ENCODE measurements around the gene PRKAG1.
A peak's percentile ranks its signal among the peaks of the same experiment; 100 is the strongest.

Gene PRKAG1

DNA sequence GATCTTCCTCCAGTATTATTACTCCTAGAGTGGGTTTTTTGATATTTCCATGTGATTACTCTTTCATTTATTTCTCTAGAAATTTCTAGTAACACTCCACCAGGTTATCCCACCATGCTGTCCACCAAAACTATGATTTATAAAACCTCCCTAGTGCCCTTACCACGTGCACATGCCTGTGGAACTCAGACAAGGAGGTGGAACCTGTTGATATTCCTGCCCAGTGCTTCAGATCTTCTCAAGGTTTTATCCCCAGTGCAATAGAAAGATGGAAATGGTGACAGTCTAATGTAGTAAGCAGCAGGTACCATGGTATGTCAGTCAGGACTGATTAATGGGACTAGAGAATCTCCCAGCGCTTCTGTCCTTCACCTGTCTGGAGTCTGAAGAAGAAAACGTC lies 57.7 kb downstream of the PRKAG1 start:
- no peak for DNase-seq

DNA sequence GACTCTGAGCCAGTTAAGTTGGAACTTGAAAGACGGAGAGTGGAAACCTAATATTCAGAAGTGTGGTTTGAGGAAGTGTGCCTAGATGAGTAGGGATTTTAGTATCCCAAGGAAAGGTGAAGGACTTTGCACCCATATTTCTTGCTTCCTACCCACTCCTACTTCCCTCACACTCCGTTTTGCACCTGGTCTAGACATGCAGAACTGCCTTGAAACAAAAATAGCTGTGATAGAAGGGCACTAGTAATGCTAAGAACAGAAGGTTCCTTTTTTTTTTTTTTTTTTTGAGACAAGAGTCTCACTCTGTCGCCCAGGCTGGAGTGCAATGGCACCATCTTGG lies 60.6 kb downstream of the PRKAG1 start:
- no peak for DNase-seq

DNA sequence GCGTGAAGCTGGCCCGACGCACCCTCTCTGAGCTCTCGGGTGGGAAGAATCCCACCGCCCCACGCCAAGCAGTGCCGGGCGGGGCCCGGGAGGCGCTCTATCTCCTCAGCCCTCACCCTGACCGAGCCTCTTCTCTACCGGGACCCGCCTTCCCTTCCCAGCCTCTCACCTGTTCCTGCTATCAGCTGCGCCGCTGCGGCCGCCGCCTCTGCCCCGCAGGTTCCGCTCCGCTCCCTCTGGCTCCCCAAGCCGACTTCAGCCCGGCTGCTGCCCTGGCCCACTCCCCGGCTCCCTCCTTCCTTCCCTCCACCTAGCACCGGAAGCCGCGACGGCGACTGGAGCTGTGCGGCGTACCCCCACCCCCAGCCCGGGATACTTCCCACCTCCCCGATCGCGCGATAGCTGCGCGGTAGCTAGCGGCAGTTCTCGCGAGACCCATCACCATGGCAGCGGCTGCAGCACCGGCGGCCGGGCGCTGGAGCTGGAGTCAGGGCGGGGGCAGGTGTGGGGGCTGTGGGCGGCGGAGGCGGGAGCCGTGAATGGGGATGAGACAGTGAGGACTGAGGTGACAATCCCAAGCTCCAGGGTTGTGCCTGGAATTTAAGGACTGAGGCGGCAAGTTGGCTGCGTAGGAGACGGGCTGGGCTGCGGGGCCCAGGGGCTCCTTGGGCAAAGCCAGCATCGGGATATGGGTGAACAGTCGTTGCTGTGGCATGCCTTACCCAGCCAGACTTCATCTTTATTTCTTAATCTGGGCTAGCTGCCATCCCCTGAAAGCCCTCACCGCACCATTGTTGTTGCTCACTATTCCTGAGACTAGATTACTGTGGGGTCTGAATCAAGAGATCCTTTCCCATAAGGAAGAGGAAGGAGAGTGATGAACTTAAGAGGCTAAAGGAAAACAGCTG lies 61.2 kb downstream of the PRKAG1 start, which contains the start of gene ARF3:
Gene ARF3 (minus strand): TSS at position 347 of the 908 bp plus-strand sequence. CDS start 16,392 bp downstream, outside the sequence.
- DNase-seq: peak; percentile 87

DNA sequence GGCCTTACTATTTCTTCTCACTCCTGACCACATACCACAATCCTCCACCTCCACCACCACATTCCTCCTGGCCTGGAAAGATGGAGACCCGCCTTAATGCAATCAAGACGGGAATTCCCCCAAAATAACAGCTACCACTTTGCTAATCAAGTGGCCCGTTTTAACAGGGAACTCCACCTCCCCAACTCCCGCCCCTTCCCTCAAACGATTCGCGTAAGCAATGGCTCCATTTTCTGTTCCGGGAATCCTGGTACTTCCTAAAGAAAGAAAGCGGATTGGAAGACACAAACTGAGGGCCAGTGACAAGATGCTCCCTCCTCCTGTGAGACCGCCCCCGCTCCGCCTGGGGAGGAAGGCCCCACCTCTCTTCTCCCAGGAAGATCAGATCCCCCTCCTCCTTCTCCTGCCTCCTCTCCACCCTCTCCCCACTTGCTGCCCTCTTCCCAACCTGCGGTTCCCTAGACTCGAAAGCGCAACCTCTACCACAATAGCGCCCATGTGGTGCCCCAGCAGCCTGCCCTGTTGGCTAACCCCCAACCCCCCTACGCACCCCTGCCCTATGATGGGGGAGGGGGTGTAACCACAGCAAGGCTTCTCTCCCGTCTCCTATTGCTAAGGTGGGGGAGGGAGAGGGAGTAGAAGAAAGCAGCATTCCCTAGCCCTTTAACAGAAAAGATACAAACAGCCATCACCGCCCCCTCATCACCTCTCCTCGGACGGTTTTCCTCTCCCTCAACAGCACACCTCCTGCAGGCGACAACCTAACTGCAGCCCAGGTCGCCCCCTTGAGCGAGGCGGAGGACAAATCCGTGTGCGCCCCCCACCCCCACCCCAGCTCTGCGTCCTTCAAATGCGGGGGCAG lies 62.1 kb downstream of the PRKAG1 start:
- peak; percentile 91 for DNase-seq

DNA sequence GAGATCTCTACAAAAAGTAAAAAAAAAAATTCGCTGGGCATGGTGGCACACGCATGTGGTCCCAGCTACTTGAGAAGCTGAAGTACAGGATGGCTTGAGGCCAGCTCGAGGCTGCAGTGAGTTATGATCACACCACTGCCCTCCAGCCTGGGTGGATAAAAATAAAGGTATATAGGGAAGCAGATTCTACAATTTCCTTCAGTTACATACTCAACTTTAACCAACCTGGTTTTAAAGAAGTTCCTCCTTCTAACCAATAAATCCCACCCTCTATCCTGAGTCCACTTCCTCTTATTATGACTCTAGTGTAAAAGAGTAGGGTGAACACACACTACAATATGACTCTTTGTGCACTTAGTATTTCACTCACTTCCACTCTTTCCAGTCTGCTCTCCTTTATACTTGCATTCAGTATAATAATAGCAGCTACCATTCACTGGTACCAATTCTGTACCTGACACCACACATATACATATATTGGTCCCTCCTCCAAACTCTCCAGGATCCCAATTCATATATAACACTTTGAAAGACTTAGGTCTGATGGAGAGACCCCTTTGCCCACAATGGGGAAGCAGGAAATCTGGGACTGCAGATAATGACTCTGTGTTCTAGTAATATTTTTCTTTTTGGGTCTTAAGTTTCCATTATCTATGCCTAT lies 63.6 kb downstream of the PRKAG1 start:
- no peak for DNase-seq

DNA sequence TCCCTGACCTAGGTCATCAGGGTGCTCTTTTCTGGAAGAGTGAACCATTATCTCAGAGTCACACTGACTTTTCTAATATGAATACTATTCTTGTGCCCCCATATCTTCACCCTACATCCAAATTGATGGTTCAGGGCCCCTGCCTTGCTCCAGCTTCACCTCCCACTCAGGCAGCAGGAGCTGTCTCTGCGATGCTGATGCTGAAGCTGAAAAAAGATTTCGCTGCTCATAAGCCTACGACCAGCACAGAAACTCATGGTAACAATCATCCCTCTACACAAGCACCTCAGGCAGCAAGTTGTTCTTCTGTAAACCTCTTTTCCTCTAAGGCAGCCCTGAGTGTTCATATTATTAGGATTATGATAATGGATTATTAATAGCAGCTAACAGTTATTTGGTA lies 64.5 kb downstream of the PRKAG1 start:
- DNase-seq: no peak

DNA sequence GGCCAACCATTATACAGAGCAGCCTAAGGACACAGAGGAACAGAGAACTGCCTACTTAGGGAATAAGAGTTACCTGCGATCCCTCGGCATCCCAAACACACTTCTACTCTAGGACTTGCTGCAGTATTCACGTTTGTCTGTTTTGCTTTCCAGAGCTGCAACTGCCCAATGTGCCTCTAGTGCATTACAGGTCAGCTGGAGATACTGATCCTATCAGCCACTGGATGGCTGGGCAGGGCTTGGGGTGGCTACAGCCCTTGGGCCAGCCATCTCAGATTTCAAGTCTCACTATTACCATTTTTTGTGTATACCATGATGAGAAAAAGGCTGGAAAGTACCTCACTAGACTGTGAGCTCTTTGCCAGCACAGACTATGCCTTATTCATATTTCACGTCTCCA lies 65.9 kb downstream of the PRKAG1 start:
- DNase-seq: no peak
